ENCODE data around the gene TMEM245.

GRCh38 chr9:109020113-109020512 is 99.6 kb downstream of the TMEM245 start:
- TF ChIP-seq CTCF (IDR thresholded peaks at IDR 0.05): no peak
- no peak for TF ChIP-seq POLR2A (IDR thresholded peaks at IDR 0.05)
